HG03575 (cell line): Measurements from ENCODE around the gene SLC22A17.

Source experiments
- ATAC-seq: cut with Tn5 transposase; IDR thresholded peaks from one replicate; pipeline ENCODE4 v1.9.1; 2021; ENCODE audit not compliant: unreplicated experiment, insufficient number of reproducible peaks, low FRiP score; ENCODE audit errors: extremely low read depth

The SLC22A17 gene

GRCh38 chr14:23365732-23366425, 13.2 kb upstream of the SLC22A17 start:
- no peak for ATAC-seq

- no peak for ATAC-seq
These were observed 12.5 kb upstream of the SLC22A17 start, which contains the start of gene EFS for GRCh38 chr14:23365036-23365731. Gene EFS (minus strand): TSS chr14:23365172. CDS start chr14:23365025, 147 bp downstream.

DNA sequence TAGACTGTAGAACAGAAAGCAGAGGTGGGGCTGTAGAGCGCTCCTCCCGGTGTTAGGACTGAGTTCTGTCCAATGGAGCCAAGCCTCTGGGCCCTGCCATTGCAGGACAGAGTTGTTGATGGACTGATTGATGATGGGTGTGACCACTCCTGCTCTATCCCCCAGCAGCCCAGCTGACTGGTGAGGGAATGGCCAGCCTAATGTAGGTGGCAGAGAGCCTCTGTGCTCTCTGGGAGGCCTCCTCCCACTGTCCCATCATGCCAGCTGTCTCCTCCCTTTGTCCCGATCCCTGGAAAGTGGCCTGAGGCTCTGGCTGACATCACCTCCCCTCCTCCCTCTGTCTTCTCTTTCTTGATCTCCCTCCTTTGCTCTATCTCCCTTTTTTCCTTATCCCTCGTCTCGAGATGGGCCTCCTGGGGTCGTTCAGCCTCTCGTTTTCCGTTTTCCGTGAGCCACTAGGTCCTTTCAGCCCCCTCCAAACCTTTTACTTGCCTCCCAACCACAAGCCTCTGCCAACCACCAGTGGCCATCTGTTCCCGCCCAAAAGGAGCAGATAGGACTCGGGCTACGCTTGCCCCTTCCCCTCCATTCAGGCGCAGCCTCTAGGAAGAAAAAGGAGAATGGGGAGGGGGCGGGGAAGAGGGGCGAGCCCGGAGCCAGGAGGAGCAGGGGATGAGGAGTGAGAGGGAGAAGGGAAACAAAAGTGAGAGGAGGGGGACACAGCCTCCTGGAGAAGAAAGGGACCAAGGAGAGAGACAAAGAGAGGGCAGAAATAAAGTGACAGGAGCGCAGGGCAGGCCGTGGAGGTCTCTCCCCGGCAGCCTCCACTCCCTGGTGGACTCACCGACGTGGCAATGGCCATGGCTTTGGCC, 11.7 kb upstream of the SLC22A17 start:
- ATAC-seq: no peak

GRCh38 chr14:23362200-23362599, 9.5 kb upstream of the SLC22A17 start:
- no peak for ATAC-seq

GRCh38 chr14:23361763-23362162, 9.1 kb upstream of the SLC22A17 start:
- no peak for ATAC-seq

DNA sequence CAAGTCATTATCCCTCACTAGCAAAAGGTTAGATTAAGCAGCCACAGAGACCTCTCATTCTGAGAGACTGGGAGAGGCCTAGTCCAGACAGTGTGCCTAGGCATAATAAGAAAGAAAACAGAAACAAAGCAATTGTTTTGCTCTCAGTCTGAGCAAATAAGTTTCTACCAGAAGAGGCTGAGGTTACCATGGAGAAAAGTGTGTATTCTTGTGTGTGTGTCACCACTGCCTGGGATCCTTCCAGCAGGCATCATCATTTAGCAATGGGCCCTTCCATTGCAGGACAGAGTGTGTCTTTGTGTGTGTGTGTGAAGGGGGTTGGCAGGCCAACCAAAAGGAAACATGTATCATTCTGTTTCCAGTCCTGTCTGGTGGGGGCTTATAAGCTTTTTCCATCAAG, 8.6 kb upstream of the SLC22A17 start:
- no peak for ATAC-seq

GRCh38 chr14:23360496-23360895, 7.8 kb upstream of the SLC22A17 start:
- no peak for ATAC-seq

- no peak for ATAC-seq
These were observed 7.2 kb upstream of the SLC22A17 start for GRCh38 chr14:23359722-23360447.

- no peak for ATAC-seq
These were observed 6.5 kb upstream of the SLC22A17 start for GRCh38 chr14:23359167-23359626.

- ATAC-seq: no peak
These were observed 6.0 kb upstream of the SLC22A17 start for GRCh38 chr14:23358553-23359166.

DNA sequence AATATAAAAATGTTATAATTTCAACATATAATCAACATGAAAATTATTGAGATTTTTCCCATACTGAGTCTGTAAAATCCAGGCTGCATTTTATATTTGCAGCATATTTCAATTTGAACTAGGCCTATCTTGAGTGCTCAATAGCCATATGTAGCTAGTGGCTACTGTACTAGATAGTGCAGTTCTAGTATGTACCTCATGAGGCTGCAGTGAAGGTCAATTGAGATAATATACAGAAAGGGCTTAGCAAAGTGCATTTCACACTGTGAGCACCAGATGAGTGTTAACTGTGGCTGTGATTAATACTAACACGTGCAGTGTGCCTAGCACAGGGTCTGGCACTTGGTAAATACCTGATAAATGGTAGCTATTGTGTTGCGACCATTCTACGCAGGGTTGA, 5.4 kb upstream of the SLC22A17 start:
- no peak for ATAC-seq

DNA sequence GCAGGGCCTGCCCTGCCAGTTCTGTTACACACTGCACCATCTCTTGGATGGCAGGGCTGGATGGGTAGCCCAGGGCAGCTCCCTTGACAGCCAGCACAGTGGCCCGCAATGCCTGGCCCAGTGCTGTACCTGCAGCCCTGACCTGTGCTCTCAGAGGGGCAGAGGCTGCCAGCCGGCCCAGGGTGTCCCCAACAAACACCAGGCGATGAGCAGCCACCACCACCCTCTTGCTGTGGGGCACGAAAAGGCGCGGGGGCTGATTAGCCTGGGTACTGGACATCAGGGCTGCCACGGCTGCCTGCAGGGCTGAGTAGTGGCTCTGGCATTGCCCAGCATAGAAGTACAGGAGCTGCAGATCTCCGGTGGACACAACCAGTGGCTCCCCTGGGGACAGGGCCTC, 4.6 kb upstream of the SLC22A17 start:
- ATAC-seq: no peak

DNA sequence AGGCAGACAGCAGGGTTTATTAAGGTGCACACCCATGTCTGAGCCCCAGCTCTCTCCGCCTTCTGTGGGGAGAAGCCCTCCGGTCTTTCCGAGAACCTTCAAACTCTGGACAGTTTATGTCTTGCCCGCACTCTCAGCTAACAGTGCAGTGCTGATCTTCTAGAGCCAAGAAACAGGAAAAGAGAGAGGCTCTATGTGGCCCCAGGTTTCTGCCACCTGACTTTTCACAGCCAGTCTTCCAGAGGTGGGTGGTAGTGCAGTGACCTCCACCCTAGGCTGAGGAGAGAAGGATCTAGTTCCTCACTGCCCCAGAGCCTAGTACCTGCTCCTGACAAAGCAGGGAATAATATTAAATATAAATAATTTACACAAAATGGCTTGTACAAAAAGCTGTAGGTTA, 4.0 kb upstream of the SLC22A17 start:
- ATAC-seq: no peak

DNA sequence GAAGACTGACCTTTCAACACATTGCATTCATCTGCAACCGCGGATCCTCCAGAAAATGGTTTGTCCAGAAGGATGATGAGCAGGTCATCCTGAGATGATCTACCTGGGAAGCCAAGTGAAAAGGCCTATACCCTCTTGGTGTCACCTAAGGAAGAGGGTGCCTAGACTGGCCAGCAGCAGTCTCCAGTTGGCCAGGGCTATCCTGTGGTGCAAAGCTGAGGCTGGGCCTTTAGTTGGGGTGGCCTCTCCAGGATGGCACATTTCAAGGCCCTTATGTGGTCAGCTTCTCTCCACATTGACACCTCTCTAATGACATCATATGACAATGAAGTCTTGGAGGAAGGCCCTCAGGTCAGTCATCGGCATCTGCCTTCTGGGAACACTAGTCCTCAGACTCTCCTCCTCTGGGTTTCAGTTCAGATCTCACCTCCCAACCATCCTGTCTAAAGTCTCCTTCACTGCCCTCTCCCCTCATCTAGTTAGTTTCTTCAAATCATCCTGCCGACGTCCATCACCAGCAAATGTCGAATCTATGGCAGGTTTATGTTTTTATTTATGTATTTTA, 3.3 kb upstream of the SLC22A17 start:
- ATAC-seq: no peak

- no peak for ATAC-seq
These were observed 2.3 kb upstream of the SLC22A17 start for GRCh38 chr14:23354990-23355389.

GRCh38 chr14:23353433-23353780, 720 bp upstream of the SLC22A17 start:
- ATAC-seq: no peak

- ATAC-seq: no peak
These were observed 794 bp downstream of the SLC22A17 start for GRCh38 chr14:23351681-23352505.
